NCI-H526 (cell line): Measurements from ENCODE around the gene MED12L.

Experiments used
- DNase-seq, 2 experiments: peaks; one replicate each; lab custom pipeline; 2025; lab: John Stamatoyannopoulos, UW

The MED12L gene

DNA sequence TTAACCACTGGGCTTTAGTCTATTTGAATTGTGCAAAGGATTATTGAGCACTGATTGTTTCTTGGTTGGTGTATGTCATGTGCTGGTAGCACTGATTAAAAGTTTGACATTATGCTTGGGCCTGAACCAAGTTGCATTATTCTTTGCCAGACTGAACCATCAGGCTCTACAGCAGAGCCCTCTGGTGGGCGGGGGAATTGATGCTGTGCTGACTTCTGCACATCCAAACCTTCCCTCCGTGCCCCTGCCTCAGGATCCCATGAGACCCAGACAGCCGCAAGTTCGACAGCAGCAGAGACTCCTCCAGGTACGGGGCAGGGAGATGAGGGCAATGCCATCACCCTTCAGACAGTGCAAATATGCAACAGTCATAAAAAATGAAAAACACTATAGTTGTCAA is 327.5 kb downstream of the MED12L start:
- peak in 1 of 2 experiments; percentile 15 for DNase-seq

- no peak for DNase-seq
These were observed 329.8 kb downstream of the MED12L start for GRCh38 chr3:151415289-151415688.

- DNase-seq = no peak
These were observed 334.3 kb downstream of the MED12L start for GRCh38 chr3:151419806-151420205.

- DNase-seq = no peak
These were observed 336.5 kb downstream of the MED12L start for GRCh38 chr3:151421938-151422337.

- no peak for DNase-seq
These were observed 337.6 kb downstream of the MED12L start for GRCh38 chr3:151423091-151423490.

DNA sequence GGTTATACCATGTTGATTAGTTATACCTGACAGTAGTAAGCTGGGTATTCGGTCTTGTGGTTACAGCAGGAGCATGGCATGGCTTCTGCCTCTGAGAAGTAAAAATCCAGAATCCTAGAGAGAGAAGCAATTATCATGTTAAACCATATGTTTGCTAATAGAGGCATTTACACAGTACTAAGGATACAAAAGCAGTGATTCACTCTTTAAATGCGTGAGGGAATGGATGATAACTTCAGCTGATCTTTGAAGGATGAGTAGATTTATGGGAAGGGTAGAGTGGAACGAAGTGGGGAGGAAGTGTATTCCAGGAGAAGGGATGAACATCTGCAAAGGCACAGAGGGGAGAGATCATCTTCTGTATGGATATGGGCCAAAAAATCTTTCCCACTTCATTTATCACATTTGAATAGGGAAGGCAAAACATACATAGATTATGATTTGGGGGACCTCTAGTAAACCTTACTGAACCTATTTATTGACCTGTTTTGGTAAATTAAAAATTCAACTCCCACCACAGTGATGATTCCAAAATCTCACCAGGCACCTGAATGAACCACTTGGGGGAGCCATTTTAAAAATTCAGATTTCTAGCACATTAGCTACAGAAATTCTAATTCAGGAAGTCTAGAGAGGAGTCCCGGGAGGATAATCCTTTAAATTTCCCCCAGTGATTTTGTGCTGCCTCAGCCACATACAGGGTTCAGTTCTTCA is 340.3 kb downstream of the MED12L start:
- DNase-seq = peak in 1 of 2 experiments; percentile 31

DNA sequence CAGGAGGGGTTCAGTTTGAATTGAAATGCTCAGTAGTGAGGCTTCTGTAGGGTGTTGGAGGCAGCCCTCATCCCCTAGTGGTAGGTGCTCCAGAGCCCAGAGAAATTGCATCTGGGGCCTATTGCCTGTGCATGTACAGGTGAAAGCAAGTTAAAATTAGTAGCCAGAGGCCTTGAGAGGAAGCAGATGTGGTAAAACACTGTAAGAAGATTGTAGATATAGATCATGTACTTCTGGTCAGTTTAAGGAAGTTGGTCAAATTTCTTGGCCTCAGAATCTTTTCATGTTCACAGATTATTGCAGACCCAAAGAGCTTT is 340.8 kb downstream of the MED12L start:
- no peak for DNase-seq

DNA sequence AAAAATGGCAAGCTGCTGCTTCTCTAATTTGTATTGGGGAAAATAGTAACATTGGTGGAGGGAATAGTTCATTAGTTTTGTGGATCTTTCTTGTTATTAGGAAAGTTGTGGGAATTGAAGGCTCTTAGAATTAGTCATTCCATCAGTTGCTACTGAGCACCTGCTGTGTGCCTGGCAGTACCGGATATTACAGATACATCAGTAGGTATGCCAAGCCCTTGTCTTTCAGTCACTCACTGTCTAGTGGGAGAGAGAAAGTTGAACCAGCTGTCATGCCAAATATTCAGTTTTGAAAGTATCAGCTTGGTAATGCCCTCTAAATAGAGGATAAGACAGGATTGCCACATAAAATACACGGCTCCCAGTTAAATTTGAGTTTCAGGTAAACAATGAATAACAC is 342.9 kb downstream of the MED12L start:
- no peak for DNase-seq

DNA sequence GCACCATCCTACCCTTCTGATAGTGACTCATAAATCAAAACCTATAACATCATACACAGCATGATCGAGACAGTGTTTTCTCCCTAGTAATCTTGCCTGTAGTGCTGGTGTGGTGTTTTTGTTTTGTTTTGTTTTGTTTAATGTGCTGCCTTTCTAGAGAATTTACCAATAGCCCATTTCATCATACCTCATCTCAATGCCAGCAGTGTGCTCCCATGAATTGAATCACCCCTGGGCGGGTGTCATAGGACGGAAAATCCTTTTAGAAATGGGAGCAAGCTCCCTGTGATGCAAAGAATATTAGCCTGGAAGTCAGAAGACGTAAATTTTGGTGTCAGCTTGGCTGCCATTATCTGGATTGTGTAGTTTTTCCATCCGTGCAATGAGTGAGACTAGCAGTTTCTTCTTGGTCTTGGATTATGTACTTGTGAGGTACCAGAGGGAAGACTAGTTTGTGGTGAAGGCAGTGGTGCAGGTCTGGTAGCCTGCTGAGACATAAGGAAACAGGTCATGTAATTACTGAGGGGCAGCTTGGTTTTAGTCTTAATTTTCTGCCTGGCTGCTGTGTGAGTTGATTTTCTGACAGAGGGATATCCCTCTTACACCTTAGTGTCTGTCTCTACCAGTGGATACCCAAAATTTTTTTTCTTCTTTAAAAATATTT is 345.5 kb downstream of the MED12L start:
- no peak for DNase-seq

DNA sequence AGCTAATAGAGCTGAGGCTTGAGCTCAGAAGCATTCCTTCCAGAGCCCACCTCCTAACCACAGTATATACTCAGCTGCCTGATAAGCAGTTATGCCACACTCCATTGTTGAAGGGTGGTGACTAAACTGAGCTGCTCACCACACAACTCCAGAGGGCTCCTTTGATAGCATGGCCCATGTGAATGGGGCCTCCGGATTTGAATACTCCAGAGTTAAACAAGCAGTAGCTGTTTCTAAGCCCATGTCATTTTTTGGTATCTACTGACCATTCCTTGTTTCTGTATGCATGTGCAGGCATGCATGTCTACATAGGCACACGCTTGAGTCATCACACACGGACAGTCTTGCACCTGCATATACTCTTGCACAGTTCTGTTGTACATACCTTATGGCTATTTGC is 346.5 kb downstream of the MED12L start:
- DNase-seq = peak; percentile 50 to 76

DNA sequence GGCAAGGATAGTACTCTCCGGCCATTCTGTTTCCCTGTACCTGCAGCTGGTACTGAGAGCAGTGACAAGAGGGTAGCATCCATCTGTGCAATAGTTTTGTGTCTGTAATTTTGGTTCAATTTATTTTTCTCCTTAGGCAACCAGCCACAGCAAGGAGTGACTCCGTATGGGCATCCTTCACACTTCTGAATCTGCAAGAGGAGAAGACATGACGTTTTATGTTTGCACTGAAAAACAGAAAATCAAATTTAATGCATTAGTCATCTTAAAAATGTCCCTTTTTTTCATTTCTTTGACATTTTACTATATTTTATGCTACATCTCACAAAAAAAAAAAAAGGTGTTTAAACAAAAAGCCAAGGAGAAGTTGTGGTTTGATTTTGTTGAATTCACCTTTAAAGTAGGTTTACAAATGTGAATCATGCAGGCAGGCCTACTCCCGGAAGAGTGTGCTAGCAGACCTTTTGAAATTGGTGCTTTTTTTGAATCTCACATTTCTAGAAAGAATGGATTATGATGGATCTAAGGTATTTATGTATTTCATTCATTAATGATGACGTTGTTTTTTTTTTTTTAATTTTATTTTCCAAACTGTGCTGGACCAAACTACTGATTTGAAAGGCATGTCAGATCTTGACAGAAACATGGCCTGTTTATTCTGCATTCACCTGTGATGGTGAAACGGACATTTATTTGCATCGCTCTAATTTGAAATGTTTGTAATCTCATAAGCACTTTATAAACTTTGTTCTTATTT is 347.3 kb downstream of the MED12L start:
- DNase-seq = peak in 1 of 2 experiments; percentile 19

DNA sequence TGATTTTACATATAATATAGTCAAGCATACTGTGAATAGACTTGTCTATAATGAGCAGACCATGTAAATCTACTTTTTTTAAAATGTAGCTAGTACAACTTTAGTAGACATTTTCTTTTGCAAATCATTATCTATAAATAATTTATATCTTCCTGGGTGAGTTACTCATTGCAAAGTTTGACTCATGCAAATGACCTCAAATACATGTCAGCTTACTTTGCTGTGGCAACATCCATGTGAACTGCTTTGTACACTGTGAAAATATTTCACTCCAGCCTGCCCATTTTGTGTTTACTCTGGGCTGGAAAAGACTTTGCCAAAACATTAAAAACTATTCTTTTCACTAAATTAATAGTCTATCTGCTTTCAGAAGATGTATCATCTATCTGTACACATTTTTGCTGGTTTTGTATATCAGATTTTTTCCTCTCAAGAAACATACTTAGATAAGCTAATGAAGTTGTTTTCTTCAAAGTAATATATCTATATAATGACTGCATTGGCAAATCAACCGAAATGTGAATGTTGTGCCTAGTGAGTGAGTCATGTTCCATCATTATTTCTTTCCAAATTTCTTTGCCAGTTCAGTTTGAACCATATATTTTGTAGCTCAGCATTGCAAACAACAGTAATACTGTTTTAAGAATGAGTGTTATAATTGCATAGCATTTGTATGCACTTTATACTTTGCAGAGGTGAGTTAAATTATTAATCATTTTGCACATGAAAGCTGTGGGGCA is 348.9 kb downstream of the MED12L start:
- DNase-seq = peak; percentile 80

DNA sequence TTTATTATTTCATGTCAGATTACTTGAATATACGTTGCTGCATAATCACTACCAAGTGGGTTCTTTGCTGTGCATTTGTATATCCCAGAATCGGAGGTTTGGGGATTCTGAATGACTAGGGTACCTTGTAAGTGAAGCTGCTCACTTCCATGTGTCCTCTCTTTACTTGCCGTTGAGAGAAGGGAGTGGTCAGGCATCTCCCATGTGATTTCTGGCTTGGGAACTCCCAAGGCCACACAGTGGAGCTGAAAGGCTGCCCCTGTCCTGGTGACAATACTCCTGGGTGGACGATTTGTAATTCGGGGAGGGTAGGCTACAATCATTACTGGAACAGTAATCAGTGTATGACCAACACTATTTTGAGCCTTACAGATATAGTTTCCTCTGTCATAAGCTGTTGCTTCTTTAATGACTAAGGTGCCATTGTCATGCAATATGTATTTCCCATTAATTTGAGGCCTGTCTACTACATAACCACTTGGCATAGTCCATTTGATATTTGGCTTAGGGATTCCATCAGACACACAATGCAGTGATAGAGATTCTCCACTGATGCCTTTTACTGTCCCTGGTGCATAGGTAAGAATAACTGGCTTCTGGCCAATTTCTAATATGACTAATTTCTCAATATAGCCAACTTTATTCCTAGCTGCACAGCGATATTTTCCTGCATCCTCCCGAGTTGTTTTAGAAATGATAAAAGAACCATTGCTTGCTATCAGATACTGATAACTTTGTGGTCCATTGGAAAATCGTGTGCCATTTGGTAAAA is 351.4 kb downstream of the MED12L start:
- DNase-seq = no peak

- no peak for DNase-seq
These were observed 352.4 kb downstream of the MED12L start for GRCh38 chr3:151437906-151438305.

GRCh38 chr3:151439652-151440125 is 354.2 kb downstream of the MED12L start:
- peak; percentile 64 to 90 for DNase-seq

DNA sequence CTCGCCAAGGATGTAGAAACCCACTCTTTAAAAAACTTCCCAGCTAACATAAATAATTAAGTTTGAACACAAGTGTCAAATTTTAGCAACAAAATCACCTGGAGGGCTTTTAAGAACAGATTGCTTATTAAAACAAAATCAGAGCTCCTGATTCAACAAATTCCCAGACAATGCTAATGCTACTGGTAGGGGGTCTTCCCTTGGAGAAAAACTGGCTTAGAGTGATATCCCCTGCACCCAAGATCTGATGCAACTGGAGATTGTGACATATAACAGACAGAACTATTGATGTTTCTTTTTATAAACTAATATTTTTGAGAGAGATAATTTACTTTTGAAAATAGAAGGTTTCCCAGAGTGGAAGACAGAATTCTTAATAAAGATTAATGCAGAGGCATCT is 355.5 kb downstream of the MED12L start:
- no peak for DNase-seq

DNA sequence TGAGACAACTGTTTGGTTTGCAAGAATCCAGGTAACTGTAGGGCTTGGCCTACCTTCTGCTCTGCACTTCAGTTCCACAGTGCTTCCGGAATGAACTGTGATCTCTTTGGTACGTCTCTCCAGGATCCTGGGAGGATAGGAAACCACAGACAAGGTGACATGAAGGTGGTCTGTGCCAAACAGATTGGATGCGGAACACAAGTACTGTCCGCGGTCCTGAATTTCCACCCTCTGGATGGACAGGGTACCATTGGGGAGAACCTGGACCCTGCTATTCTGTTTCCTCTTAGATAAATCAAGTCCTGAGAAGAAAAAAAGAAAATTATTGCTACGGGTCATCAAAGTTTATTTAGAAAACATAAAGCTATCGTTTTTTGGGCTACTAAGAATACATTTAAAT is 358.1 kb downstream of the MED12L start:
- DNase-seq = no peak

DNA sequence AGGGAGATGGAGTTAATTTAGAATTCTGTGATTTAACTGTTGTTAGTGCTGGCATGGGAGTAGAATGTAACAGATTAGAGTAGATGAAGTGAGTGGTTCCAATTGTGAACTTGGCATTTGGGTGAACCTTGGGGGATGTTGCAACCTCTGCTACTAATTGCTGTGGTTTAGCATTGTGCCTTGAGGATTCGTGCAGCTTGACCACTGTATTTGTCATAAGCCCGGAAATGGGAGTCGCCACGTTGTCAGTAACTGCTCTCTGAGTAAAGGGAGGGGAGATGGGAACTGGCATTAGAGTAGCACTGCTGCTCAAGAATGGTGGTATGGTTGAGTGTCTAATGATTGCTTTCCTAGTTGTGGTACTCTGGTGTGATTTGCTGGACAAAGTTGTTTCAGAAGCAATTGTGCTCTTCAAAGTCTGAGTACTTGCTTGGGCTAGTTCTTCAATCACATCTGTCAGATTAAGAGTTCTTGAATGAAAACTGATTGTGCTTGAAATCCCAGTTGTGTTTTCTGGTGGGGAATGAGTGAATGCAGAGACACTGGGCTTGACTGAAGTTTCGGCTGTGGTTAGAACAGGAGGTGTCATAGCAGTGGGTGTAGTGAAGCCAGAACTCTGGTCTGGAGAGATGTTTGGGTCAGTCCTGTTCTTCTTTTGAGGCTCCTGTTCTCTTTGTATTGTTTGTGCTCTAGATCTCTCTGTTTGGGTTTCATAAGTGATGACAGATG is 360.0 kb downstream of the MED12L start:
- DNase-seq = no peak

GRCh38 chr3:151446002-151446340 is 360.5 kb downstream of the MED12L start:
- DNase-seq = no peak

GRCh38 chr3:151452368-151452767 is 366.9 kb downstream of the MED12L start:
- DNase-seq = no peak

DNA sequence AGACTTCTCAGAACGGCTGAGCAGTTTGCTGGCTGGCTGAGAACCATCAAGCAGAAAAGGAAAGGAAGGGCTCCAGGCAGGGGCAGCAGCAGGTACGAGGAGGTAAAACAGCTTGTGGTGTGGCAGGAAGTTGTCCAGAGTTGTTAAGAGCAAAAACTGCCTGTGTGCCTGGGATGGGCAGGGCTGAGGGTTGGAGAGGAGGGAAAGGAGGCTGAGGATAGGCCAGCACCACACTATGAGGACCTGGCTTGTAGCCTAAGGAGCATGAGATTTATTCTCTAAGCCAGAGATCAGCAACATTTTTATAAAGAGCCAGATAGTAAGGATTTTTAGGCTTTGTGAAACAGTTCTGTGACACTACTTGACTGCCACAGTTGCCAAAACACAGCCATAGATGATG is 367.4 kb downstream of the MED12L start:
- DNase-seq = no peak
